Measurements from ENCODE around the gene PEPD.

Gene PEPD

DNA sequence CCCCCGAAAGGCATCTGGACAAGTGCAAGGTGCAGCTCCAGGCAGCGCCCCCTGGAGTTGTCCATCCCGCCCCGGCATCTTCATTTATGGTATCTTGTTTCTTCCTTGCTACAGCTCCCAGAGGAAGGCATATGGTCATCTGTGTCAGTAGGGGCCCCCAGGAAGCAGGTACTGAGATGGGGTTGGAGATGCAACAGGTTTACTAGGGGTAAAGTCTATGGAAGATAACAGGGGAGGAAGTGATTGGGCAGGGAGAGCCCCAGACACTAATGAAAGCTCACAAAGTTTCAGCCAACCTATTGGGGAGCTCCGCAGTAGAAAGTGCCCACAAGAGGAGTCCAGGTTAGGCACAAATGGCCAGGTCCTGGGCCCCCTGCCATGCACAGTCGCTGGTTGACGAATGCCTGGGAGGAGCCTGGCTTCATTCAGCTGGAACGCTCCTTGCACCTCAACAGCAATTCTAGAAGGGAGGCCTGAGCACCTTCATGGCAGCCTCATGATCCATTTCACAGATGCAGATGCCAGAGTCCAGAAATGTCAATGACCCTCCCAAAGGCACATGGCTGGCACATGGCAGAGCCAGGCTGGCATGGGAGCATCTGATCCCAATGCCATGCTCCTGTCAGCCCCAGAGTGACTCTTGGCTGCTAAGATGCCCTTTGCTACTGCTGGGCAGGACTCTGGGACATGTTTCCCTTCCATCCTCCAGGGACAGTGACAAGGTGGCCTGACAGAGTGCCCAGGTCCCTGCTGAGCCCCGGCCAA, 23.8 kb upstream of the PEPD start:
- DNase-seq = no peak

DNA sequence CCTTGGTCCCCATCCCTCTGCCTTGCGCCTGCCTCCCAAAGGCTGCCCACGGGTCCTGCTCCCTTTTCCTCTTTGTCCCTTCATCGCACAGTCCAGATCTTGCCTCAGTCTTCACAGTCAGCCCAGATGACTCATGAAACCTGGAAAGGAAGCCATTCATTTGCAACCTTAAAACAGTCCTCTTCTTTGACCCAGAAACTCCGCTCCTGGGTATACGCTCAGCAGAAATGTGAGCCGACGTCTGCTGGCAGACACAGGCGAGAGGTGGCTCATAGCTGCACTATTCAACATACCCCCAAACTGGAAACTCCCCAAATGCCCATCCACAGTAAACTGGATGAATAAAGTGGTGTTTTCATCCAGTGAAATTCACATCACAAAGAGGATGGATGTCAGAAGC, 13.6 kb upstream of the PEPD start:
- no peak for DNase-seq

DNA sequence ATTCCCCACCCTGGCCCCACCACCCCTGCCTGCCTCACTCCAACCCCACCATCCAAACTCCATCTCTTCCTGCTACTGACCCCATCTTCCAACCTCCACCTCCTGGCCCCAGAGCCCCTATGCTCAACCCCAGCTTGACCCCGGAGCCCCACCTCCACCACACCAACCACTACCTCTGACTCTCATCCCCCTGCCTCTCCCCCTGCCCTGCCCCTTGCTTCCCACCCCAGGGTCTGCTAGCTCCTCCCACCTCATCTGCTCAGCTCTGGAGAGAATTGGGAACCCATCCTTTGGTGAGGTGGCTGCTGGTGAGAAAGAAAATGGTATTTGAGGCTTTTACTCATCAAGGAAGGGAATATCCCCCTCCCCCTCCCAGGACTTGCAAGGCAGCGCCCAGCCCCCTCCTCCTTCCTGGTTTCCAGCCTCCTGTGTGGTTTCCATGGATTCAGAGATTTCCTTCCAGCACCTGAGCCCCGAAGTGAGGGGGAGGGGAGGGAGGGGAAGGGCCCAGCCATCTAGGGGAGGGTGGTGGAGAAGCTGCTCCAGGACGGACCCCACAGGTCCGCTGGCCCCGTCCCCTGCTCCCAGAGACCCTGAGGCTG, 11.4 kb upstream of the PEPD start:
- no peak for DNase-seq

DNA sequence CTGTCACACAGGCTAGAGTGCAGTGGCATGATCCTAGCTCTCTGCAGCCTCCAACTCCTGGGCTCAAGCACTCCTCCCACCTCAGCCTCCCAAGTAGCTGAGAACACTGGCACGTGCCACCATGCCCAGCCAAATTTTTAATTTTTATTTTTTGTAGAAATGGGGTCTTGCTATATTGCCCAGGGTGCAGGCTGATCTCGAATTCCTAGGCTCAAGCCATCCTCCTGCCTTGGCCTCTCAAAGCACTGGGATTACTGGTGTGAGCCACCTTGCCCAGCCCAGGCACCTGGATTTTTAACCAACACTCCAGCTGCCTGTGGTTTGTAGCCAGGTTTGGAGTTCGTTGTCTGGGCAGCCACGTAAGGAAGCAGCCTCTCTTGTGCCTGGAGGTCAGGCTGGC, 9.3 kb upstream of the PEPD start:
- no peak for DNase-seq

DNA sequence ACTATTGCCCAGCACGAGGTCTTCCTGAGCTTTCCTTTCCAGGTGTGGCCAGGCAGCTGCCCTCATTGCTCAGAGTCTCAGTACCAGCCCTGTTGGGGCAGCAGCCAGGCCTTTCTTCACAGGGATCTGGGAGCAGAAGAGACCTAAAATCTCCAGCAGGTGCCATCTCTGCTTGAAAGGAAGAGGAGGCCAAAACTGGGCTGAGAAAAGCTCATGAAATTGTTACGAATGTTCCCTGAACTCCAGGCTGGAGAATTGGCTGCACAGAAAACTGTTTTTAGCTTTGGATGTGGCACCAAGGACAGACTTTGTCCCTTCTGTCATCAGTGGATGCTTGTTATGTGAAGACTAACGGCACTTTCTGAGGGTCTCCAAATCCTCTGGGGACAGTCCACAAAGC, 8.7 kb upstream of the PEPD start:
- no peak for DNase-seq

DNA sequence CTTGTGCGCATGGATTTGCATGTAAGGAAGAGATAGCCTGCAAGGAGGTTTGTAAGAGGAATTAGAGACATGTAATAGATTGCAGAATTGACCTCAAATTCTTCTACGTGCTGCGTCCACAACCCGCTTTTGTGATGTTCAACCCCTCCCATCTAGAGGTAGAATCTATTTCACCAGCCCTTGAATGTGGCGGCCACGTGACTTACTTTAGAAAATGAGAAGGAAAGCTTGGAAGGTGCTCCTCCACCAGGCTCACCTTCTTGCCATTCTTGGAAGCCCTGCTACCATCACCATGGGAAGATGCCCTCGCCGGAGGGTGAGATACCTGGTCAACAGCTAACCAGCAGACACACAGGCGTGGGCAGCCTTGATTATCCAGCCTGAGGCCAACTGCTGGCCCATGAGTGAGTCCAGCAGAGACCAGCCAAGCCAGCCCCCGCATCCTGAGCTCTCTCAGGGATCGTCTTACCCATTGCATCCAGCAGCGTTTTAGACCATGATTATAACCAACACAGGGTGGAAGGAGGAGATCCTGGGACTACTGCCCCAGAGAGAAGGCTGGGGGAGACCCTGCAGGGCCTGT, 7.6 kb upstream of the PEPD start:
- DNase-seq = no peak

DNA sequence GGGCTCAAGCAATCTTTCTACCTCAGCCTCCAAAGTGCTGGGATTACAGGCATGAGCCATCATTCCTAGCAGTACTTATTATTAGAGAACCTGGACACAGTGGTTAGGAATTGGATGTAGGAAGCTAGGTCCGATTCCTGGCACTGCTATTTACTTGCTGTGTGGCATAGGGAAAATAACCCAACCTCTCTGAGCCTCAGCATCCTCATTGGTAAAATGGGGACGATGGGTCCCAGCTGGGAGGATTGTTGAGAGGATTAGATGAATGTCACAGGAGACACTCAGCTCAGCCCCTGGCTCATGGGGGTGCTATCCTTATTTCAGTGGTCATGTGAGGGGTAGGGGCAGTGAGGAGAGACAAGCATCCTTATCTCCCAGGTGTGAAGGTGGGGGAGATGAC, 6.8 kb upstream of the PEPD start:
- DNase-seq = no peak

DNA sequence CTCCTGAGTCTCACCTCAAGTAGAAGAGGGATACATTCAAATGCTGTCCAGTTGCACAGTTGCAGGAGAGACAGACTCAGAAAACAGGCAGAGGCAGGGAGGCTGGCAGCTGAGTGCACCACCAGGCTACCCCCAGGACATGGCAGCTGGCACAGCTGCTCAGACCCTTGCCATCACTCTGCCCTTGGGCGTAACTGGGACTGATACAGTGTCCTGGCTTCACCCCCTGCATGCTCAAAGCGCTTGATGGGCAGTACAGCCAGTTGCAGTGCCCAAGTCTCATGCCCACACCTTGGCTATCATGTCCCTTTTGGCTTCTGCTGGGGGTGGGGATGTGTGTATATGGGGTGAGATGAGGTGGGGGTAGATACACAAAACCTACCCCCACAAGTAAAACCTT, 5.5 kb upstream of the PEPD start:
- no peak for DNase-seq

DNA sequence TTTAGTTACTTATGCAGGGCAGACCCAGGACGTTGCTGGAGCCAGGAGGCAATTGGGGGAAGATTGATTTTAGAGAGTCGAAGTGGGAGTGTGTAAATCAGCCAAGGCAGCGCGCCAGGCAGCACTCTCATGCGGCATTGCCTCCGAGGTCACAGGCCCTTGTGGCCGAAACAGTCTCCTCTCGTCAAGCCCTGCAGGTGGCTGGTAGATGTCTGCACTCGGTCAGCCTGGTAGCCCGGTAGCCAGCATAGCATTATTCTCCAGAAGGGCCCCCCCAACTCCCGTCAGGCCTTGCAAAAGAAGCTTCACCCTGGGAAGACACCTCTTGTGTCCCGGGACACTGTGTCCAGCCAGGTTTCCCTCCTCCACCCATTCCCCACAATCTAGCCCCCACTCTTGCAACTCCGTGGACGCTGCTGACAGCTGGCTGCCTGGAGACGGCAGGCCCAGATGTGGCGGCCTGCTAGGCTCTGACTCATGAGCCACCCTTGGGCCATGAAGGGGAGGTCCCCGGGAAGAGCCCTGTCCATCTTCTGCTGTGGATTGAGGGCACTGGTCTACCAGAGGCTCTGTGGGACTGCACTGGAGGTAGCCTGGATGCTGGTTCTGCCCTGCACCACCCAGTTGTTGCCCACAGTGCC, 2.6 kb upstream of the PEPD start:
- no peak for DNase-seq

DNA sequence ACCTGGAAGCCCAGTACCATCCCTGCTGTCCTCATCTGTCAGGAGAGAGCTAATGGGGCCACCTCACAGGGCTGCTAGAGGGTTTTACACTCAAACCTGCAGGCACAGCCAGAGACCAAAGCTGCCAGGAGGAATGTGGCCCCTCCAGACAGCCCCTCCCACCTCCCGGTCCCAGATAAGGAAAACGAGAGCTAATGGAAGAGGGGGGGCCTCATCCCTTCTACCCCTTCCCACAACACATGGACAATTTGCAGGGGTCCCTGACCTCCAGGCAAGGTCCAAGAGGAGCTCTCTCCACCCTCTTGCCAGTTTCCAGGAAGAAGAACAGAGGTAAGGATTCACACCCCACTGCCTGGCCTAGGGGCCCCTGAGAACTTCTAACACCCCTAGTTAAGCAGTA, 1.6 kb upstream of the PEPD start:
- no peak for DNase-seq

DNA sequence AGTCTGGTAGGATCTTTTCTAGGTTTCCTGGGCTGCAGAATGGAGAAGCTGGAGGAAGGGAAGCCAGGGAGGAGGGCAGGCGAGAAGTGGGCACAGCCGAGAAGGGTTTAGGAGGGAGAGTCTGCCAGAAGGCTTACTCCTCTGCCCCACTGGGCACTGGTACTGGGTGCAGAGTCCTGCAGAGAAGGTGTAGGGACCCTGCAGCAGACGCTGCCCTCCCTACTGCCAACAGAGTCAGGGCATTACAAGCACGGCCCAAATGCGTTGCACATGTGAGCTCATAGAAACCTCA, 726 bp upstream of the PEPD start:
- DNase-seq = no peak

DNA sequence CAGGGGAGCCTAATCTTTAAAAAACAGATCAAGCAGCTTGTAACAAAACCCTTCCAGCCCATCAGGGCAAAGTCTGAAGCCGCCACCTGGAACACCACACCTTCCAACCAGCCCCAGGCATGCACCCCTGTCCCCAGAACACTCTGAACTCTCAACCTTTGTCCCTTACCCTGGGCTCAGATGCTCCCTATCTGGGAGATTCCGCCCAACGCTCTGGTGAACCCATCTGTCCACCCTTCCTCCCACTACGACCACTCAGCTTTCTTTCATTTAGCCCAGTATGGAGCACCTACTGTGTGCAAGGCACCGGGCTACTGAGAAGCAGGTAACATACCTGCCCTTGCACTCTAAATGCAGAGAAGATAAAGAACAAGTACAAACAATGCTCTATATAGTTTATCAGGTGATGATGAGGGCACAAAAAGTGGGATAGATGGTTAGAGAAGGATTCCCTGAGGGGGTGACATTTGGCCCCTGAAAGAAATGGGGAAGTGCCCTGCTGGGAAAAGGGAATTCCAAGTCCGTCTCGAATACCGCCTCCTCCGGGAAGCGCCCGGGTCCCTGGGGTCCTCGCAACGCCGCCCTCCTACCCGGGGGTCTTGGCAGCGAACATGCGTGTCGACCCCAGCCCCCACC, 629 bp downstream of the PEPD start:
- no peak for DNase-seq

DNA sequence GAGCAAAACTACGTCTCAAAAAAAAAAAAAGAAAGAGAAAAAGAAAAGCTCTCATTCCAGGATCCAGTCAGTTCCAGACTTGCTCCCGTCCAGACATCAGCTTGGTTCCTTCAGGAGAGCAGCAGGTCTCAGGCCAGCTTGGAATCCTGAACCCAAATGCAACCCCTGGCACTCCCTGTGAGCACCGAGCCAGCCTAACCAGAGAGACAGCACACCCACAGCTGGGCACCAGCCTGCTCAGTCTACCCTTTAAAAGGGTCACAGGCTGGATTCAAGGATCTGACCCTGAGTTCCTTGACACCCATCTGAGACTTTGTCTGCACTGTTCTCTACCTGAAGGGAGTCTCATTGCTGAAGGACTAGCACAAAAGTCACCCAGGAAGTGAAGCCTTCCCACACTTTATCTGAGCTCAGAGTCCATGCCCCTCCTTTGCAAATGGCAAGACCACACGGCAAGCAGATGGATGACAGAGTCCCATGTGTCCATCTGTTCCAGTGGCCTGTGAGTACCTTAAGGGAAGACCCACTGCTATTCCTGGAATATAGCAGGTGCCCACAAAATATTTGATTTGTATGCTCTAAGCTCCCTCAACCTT, 1.4 kb downstream of the PEPD start:
- DNase-seq = no peak

DNA sequence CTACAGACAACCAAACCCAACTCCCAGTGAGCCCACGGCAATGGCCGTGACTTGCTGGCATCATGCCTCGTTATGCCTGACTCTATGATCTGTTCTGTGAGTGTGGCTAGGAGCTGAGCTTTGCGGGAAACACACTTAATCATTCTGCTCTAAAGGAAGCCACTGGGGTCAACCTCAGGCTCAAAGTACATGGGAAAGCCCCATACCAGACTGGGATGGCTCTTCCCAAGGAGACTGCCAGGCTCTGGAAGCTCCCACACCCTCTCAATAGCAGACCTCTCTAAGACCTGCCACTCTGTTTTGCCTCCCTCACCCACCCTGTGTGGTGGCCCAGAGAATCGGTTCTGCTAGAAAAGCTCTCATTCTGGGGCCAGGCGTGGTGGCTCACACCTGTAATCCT, 2.2 kb downstream of the PEPD start:
- DNase-seq = no peak

DNA sequence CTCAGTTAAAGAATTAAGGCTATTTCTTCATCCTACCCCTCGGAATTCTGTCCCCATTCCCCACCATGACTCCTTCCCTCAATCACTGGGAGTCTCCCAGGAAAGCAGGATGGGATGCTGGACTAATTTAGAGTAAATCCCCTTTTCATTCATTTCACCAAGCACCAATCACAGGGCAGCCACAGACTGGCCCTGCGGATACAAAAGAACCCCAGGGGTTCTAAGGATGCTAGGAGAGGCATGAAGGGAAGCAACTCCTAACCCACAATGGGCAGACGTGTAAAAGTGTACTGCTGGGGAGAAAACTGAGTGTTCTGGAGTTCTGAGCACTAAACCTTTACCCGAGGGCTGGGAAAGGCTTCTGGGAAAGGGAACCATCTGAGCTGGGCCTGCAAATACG, 3.0 kb downstream of the PEPD start:
- DNase-seq = no peak

DNA sequence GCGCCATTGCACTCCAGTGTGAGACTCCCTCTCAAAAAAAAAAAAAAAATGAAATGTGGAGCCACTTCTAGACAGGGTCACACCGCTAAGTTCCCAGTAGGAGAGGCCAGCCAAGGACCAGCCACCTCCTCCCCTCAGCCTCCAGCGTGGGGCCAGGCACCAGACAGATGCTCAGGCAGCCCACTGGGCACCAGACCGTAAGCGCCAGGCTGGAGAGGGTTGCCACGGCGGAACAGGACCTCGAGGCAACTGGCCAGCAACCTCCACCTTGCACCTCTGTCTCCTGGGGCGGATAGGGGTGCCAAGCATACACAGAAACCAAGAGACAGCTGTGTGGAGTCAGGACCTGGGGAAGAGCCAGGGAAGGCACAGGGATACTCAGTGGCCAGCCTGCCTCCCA, 3.7 kb downstream of the PEPD start:
- DNase-seq = no peak

DNA sequence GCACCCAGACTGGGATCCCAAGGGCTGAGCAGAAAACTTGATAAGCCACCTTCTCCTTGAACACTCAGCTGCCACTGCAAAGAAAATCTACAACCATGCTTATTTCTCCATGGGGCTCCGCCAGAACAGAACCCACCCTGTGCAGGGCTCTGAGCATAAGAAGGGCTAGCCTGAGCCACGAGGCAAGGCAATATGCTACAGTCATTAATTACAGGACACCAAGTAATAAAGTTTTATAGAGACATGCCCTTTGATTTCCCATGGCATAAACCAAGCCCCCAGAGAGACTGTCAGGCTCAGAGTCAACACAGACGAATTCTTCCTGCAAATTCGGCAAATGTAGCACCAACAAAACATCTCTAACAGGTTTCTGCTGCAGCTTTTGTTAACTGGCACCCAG, 5.7 kb downstream of the PEPD start:
- DNase-seq = no peak

DNA sequence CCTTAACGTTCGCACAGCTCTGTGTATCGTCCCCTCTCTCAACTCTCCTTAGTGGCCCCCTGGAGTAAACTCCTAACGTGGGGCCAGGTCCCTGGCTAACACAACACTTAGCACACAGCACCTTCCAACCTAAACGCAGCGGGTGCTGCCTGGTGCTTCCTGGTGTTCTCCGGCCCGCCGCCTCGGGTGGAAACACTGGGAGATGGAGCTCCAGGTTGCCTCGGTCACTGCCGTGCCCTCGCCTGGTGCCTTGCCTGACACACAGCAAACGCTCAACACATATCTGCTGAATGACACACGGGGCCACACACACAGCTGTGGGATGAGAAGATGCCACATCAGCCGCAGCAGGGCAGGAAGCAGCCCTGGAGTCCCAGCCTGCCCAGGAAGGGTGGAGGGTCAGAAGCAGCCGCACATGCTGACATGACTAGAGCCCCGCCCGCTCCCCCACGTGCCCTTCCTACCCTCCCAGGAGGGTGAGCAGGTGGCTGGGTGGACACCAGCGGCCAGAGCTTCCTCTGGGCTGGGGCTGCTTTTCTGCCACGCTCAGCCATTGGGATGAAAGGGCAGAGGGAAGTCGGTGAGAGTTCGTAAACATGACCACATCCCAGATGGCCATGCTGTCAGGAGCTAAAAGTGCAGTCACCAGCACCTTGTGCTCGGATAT, 6.6 kb downstream of the PEPD start:
- DNase-seq = no peak

DNA sequence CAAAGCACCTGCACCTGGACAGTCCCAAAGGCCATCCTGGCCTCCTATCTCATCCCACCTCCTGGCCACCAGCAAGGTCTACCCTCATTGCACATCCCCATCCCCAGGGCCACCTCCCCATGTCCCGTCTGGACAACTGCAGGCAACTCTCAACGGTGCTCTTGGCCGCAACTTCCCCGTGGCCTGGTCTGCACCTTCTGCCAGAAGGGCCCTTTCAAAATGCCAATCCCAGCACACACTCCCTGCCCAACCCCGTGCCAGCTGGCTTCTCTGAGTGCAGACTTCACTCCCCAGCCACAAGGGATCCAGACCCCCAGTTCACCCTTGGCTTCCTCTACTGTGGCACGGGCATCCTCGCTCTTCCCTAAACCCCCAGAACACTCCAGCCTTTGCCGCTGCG, 8.2 kb downstream of the PEPD start:
- DNase-seq = no peak

DNA sequence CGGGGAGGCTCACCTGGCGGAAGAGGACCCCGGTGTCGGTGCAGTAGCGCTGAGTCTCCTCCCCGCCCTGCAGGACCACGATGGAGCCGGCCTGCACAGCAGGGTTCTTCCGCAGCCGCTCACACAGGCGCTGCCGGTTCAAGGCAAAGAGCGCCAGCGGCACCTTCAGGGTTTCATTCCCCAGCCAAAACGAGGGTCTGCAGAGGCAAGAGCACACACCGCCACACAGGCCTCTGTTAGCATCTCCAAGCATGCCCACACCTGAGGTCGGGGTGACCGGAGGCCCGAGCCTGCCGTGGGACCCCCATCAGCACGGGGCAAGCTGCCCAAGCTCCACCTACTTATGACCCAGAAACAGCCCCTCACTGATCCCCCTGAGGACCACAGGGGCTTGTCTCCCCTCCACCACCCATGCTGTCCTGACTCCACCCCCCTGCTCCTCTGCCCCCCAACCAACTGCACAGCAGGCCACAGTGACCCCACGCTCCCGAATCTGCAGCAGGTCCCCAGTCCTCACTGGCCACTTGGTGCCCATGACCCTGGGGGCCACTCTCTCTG, 8.9 kb downstream of the PEPD start:
- DNase-seq = no peak

DNA sequence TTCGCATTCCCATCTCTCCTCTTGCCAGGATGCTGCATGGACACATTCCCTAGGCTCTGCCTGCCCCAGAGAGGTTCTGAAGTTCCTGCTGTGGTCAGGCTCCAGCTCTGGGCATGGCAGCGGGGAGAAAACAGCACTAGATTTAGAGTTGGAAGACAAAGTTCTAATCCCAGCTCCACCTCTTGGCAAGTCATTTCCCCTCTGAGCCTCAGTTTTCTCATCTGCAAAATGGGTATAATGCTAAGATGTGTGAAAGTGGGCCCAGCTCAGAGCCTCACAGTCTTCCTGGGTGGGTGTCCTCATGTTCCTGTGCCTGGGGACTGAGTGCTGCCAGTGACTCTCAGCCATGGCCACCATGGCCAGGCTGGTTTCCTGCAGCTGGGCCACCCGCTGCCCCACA, 9.6 kb downstream of the PEPD start:
- no peak for DNase-seq

DNA sequence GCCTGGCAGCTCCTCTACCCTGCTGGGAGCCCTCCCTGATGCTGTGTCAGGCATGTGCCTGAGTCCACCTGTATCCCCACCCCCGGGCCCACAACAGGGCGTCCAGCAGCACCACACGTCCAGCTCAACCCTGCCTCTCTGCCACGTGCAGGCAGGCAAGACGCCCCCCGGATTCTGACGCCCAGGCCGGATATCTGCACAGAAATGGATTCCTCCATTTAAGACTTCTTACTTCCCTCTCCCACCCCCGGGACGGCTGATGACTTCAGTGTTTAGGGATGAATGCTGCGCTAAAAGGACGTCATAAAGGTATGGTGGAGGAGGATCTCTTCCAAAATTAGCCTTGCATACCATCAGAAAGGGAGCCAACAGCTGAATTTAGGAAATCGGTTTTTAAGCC, 10.2 kb downstream of the PEPD start:
- no peak for DNase-seq
